Uterus (tissue), 2 donors: Measurements from ENCODE around the gene FHAD1.

Experiments
- CTCF ChIP-seq, 4 experiments: fragments of 200-600 bp in 2 of 4; fragments of 450-650 bp in 2 of 4; sonication (generic) in 2 of 4; IDR thresholded peaks; one replicate each; pipeline ENCODE4 v1.5.1; 2016 to 2019; ENCODE audit warnings: antibody characterized with exemption in 4 of 4, mild to moderate bottlenecking in 2 of 4, moderate library complexity in 1 of 4
- POLR2A ChIP-seq, 2 donors: fragments of 450-650 bp; IDR thresholded peaks; one replicate each; pipeline ENCODE4 v1.6.1; 2016; ENCODE audit warnings: antibody characterized with exemption in 2 of 2, mild to moderate bottlenecking in 1 of 2, moderate library complexity in 1 of 2

DNA sequence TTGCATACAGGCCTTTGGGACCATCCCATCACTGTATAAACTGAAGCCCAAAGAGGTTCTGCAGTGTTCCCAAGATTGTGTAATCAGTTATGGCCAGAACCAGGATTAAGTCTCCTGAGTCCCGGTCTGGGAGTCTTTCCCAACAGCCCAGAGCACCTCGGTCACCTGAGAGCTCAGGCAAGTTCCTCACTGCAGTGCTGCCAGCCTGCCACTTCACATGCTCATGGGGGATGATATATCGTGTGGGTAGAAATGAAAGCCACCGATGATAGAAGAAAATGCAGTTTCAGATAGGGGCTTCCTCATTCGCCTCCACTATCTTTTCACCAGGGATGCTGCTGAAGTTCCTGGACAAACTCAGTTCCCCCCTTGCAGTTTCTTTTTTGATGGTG is 30.4 kb downstream of the FHAD1 start:
- TF ChIP-seq CTCF (IDR thresholded peaks at IDR 0.05): no peak
- no peak for TF ChIP-seq POLR2A (IDR thresholded peaks at IDR 0.05)
